HEK293 (cell line): ENCODE data around the gene IRF2BPL.
A peak's percentile ranks its signal among the peaks of the same experiment; 100 is the strongest.

Source experiments
- CTCF ChIA-PET: fragments of 350-600 bp; formaldehyde crosslinking; extraction: SDS; loops from one replicate; lab custom pipeline; 2021; ENCODE audit warnings: antibody characterized with exemption; lab: Yijun Ruan, JAX
- POLR2A ChIA-PET: fragments of 300-600 bp; formaldehyde crosslinking; extraction: SDS; loops from one replicate; lab custom pipeline; 2020; ENCODE audit warnings: antibody characterized with exemption, inconsistent platforms; lab: Yijun Ruan, JAX
- H3K27ac ChIP-seq: fragments of 200-500 bp; sonication (Bioruptor generic); 2 replicates; pipeline ENCODE4 v1.5.1; 2014; ENCODE audit warnings: low read depth, low read length, control low read depth, inconsistent platforms; ENCODE audit errors: extremely low read depth
- H3K36me3 ChIP-seq, 2 experiments: fragments of 200-500 bp in 1 of 2; sonication (Bioruptor generic) in 1 of 2; 1 replicate in 1 of 2; 2 replicates in 1 of 2; pipeline ENCODE4 v1.5.1; 2014 to 2017; ENCODE audit warnings: inconsistent platforms in 2 of 2, low read length in 2 of 2; ENCODE audit not compliant: control insufficient read depth in 2 of 2, insufficient read depth in 1 of 2
- H3K4me1 ChIP-seq: fragments of 200-500 bp; sonication (Bioruptor generic); 2 replicates; pipeline ENCODE4 v1.5.1; 2014; ENCODE audit warnings: mild to moderate bottlenecking, low read length, inconsistent platforms; ENCODE audit not compliant: control insufficient read depth, insufficient read depth
- H3K4me3 ChIP-seq: 2 replicates; pipeline ENCODE4 v1.5.1; 2011; ENCODE audit warnings: low read depth, mild to moderate bottlenecking, control low read depth, low read length, moderate library complexity
- H3K9me3 ChIP-seq: fragments of 200-500 bp; sonication (Bioruptor generic); 2 replicates; pipeline ENCODE4 v1.5.1; 2014; ENCODE audit warnings: low read depth, low read length, inconsistent platforms; ENCODE audit not compliant: control insufficient read depth, insufficient read depth
- KLF7 ChIP-seq: fragments of 450-650 bp; formaldehyde crosslinking; IDR thresholded peaks from 2 replicates; pipeline ENCODE4 v1.5.1; 2016; ENCODE audit warnings: missing biosample characterization, missing genetic modification characterization, borderline replicate concordance
- PRDM1 ChIP-seq: fragments of 450-650 bp; formaldehyde crosslinking; IDR thresholded peaks from 2 replicates; pipeline ENCODE4; 2016; ENCODE audit warnings: missing biosample characterization, missing genetic modification characterization
- SETDB1 ChIP-seq: IDR thresholded peaks from one replicate; pipeline ENCODE4 v1.6.1; 2017; ENCODE audit warnings: mild to moderate bottlenecking, low read length, moderate library complexity, mixed read lengths; ENCODE audit not compliant: insufficient read length
- WT1 ChIP-seq: fragments of 450-650 bp; formaldehyde crosslinking; IDR thresholded peaks from 2 replicates; pipeline ENCODE4 v1.5.1; 2016; ENCODE audit warnings: missing biosample characterization, missing genetic modification characterization
- ZNF132 ChIP-seq: fragments of 450-650 bp; formaldehyde crosslinking; IDR thresholded peaks from 2 replicates; pipeline ENCODE4 v1.5.1; 2017; ENCODE audit warnings: missing biosample characterization, missing genetic modification characterization, borderline replicate concordance
- ZNF140 ChIP-seq: fragments of 450-650 bp; formaldehyde crosslinking; IDR thresholded peaks from 2 replicates; pipeline ENCODE4 v1.5.1; 2016; ENCODE audit warnings: missing biosample characterization, missing genetic modification characterization
- ZNF223 ChIP-seq: fragments of 450-650 bp; formaldehyde crosslinking; IDR thresholded peaks from 2 replicates; pipeline ENCODE4 v1.5.1; 2016; ENCODE audit warnings: missing biosample characterization, missing genetic modification characterization
- ZNF426 ChIP-seq: fragments of 450-650 bp; formaldehyde crosslinking; IDR thresholded peaks from 2 replicates; pipeline ENCODE4 v1.5.1; 2017; ENCODE audit warnings: missing biosample characterization, missing genetic modification characterization, mild to moderate bottlenecking, inconsistent platforms, moderate library complexity
- ZNF433 ChIP-seq: fragments of 450-650 bp; formaldehyde crosslinking; IDR thresholded peaks from 2 replicates; pipeline ENCODE4 v1.5.1; 2016; ENCODE audit warnings: missing biosample characterization, missing genetic modification characterization, low read depth
- ZNF560 ChIP-seq: fragments of 450-650 bp; formaldehyde crosslinking; IDR thresholded peaks from 2 replicates; pipeline ENCODE4 v1.5.1; 2017; ENCODE audit warnings: missing biosample characterization, missing genetic modification characterization, borderline replicate concordance
- ZNF768 ChIP-seq: fragments of 450-650 bp; formaldehyde crosslinking; IDR thresholded peaks from 2 replicates; pipeline ENCODE4 v1.5.1; 2018; ENCODE audit warnings: missing biosample characterization, mild to moderate bottlenecking, missing genetic modification characterization
- ZNF792 ChIP-seq: fragments of 450-650 bp; formaldehyde crosslinking; IDR thresholded peaks from 2 replicates; pipeline ENCODE4 v1.5.1; 2016; ENCODE audit warnings: missing biosample characterization, missing genetic modification characterization
- ZNF837 ChIP-seq: fragments of 450-650 bp; formaldehyde crosslinking; IDR thresholded peaks from 2 replicates; pipeline ENCODE4 v1.5.1; 2016; ENCODE audit warnings: missing biosample characterization, missing genetic modification characterization
- TF ChIP-seq, protein P1 (sequence below): fragments of 450-650 bp; formaldehyde crosslinking; IDR thresholded peaks from 2 replicates; pipeline ENCODE4 v1.5.1; 2017; ENCODE audit warnings: missing biosample characterization, missing genetic modification characterization
- TF ChIP-seq, protein P2 (sequence below): fragments of 450-650 bp; formaldehyde crosslinking; IDR thresholded peaks from 2 replicates; pipeline ENCODE4 v1.5.1; 2016; ENCODE audit warnings: missing biosample characterization, missing genetic modification characterization
- TF ChIP-seq, protein P3 (sequence below): fragments of 450-650 bp; formaldehyde crosslinking; IDR thresholded peaks from 2 replicates; pipeline ENCODE4 v1.5.1; 2016; ENCODE audit warnings: missing biosample characterization, missing genetic modification characterization, borderline replicate concordance
- TF ChIP-seq, protein P4 (sequence below): fragments of 450-650 bp; IDR thresholded peaks from 2 replicates; pipeline ENCODE4 v1.5.1; 2018; ENCODE audit warnings: missing biosample characterization, missing genetic modification characterization

The IRF2BPL gene

DNA sequence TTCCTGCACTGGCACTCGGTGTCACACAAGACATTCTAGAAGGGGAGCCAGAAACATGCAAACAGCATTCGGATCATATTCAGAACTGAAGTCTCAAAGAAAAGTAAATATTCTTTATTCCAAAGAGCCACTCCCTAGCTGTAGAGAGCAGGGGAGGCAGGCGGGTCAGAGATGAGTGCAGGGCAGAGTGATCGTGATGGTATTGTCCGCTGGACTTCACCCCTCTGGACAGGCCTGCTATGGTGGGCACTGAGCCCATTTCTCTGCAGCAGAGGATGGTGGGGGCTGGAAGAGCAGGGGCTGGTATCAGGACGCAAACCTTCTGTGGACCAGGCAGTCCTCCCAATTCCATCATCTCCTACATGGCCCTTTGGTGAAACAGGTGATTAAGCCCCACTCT lies 25.6 kb downstream of the IRF2BPL start:
- POLR2A ChIA-PET: interaction anchor here (0.7 kb wide), 1 partner anchor 17 kb away, joined by 4 read pairs; no protein-coding TSS in a partner anchor
- Histone ChIP-seq H3K9me3 (no peaks in the 10 kb centered on the region), H3K4me1 (peaks cover 10% of the 10 kb centered on the region), H3K36me3 (no peaks in the 10 kb centered on the region), H3K4me3 (no peak overlapping the region), H3K27ac (no peak overlapping the region)
- CTCF ChIA-PET: interaction anchor here (0.7 to 1.1 kb wide), 2 partner anchors 74 to 87 kb away, joined by 3 to 4 read pairs; no protein-coding TSS in a partner anchor
- TF ChIP-seq ZNF560 (tag by site-specific recombination) (no peak), KLF7 (tag by site-specific recombination) (no peak), SETDB1 (no peak), ZNF140 (tag by site-specific recombination) (no peak), WT1 (no peak), PRDM1 (no peak), ZNF223 (tag by site-specific recombination) (no peak)
- TF ChIP-seq, protein P1, sequence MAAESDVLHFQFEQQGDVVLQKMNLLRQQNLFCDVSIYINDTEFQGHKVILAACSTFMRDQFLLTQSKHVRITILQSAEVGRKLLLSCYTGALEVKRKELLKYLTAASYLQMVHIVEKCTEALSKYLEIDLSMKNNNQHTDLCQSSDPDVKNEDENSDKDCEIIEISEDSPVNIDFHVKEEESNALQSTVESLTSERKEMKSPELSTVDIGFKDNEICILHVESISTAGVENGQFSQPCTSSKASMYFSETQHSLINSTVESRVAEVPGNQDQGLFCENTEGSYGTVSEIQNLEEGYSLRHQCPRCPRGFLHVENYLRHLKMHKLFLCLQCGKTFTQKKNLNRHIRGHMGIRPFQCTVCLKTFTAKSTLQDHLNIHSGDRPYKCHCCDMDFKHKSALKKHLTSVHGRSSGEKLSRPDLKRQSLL (tag by site-specific recombination): no peak

DNA sequence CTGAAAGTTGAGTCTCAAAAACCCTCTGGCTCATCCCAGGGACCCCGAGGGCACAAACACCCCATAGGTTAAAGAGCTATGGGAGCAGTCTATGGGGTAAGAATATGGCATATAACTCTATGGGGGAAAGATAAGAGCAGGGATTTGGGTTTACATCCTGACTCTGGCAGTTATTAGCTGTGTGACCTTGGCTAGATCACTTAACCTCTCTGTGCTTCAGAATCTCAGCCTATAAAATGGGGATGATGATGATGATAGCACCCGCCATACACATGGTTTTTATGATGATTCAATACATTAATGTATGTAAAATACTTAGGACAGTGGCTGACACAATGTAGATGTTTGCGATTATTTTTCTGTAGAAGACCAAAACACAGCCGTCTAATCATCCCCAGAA lies 26.2 kb downstream of the IRF2BPL start:
- Histone ChIP-seq H3K4me1 (peaks cover 10% of the 10 kb centered on the region), H3K36me3 (no peaks in the 10 kb centered on the region), H3K9me3 (no peaks in the 10 kb centered on the region), H3K4me3 (no peak overlapping the region), H3K27ac (no peak overlapping the region)
- ChIA-PET CTCF (interaction anchor here (0.7 to 1.1 kb wide), 2 partner anchors 75 to 86 kb away, joined by 3 to 4 read pairs; no protein-coding TSS in a partner anchor), POLR2A (no interaction called here)
- no peak for TF ChIP-seq ZNF426 (tag by site-specific recombination)
- no peak for TF ChIP-seq ZNF132
- TF ChIP-seq, protein P2, sequence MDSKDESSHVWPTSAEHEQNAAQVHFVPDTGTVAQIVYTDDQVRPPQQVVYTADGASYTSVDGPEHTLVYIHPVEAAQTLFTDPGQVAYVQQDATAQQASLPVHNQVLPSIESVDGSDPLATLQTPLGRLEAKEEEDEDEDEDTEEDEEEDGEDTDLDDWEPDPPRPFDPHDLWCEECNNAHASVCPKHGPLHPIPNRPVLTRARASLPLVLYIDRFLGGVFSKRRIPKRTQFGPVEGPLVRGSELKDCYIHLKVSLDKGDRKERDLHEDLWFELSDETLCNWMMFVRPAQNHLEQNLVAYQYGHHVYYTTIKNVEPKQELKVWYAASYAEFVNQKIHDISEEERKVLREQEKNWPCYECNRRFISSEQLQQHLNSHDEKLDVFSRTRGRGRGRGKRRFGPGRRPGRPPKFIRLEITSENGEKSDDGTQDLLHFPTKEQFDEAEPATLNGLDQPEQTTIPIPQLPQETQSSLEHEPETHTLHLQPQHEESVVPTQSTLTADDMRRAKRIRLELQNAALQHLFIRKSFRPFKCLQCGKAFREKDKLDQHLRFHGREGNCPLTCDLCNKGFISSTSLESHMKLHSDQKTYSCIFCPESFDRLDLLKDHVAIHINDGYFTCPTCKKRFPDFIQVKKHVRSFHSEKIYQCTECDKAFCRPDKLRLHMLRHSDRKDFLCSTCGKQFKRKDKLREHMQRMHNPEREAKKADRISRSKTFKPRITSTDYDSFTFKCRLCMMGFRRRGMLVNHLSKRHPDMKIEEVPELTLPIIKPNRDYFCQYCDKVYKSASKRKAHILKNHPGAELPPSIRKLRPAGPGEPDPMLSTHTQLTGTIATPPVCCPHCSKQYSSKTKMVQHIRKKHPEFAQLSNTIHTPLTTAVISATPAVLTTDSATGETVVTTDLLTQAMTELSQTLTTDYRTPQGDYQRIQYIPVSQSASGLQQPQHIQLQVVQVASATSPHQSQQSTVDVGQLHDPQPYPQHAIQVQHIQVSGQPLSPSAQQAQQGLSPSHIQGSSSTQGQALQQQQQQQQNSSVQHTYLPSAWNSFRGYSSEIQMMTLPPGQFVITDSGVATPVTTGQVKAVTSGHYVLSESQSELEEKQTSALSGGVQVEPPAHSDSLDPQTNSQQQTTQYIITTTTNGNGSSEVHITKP: no peak
- TF ChIP-seq, protein P3, sequence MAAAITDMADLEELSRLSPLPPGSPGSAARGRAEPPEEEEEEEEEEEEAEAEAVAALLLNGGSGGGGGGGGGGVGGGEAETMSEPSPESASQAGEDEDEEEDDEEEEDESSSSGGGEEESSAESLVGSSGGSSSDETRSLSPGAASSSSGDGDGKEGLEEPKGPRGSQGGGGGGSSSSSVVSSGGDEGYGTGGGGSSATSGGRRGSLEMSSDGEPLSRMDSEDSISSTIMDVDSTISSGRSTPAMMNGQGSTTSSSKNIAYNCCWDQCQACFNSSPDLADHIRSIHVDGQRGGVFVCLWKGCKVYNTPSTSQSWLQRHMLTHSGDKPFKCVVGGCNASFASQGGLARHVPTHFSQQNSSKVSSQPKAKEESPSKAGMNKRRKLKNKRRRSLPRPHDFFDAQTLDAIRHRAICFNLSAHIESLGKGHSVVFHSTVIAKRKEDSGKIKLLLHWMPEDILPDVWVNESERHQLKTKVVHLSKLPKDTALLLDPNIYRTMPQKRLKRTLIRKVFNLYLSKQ (tag by site-specific recombination): no peak
- TF ChIP-seq ZNF792 (tag by site-specific recombination): no peak
- no peak for TF ChIP-seq ZNF433 (tag by site-specific recombination)
- TF ChIP-seq ZNF837 (tag by site-specific recombination): no peak
- 0 out of 2 replicates have a peak, but pooled peaks have one; percentile 48 for TF ChIP-seq ZNF768 (tag by site-specific recombination)
- TF ChIP-seq, protein P4, sequence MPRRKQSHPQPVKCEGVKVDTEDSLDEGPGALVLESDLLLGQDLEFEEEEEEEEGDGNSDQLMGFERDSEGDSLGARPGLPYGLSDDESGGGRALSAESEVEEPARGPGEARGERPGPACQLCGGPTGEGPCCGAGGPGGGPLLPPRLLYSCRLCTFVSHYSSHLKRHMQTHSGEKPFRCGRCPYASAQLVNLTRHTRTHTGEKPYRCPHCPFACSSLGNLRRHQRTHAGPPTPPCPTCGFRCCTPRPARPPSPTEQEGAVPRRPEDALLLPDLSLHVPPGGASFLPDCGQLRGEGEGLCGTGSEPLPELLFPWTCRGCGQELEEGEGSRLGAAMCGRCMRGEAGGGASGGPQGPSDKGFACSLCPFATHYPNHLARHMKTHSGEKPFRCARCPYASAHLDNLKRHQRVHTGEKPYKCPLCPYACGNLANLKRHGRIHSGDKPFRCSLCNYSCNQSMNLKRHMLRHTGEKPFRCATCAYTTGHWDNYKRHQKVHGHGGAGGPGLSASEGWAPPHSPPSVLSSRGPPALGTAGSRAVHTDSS (tag by site-specific recombination): no peak
